IMR-90 (cell line): ENCODE measurements around the gene HOXC5. TPM values are rescaled to one million over a fixed set of nuclear protein-coding genes. Genes with fewer than 3 reads are reported as not detected.

Experiments used
- ATAC-seq: fragments of 200-7000 bp; cut with Tn5 transposase; 2 replicates; pipeline ENCODE4 v1.9.1; 2020; ENCODE audit warnings: low read depth, mild to moderate bottlenecking, moderate library complexity
- BruUV-seq: library from RNA; stranded (reverse); fragments of 400-500 nt; replicated peaks from 2 replicates; lab custom pipeline; 2021; lab: Mats Ljungman, UMichigan
- CTCF ChIA-PET: fragments of 300-600 bp; formaldehyde crosslinking; extraction: SDS; loops from one replicate; lab custom pipeline; 2021; ENCODE audit warnings: antibody characterized with exemption; lab: Yijun Ruan, JAX
- POLR2A ChIA-PET: fragments of 300-600 bp; sonication (Branson Sonifier 250); formaldehyde crosslinking; loops from one replicate; lab custom pipeline; 2022; ENCODE audit warnings: antibody characterized with exemption; ENCODE audit not compliant: unreplicated experiment; lab: Charles Lee
- DNase-seq: peaks from one replicate; pipeline ENCODE4 v3.0.0; 2013
- H2AFZ ChIP-seq: replicated peaks from 2 replicates; pipeline ENCODE3; 2013; ENCODE audit warnings: low read length, mild to moderate bottlenecking; ENCODE audit not compliant: poor library complexity
- H2AK5ac ChIP-seq: 2 replicates; pipeline ENCODE4 v1.6.1; 2013; ENCODE audit warnings: low read depth, low read length, inconsistent platforms
- H2AK9ac ChIP-seq: replicated peaks from 2 replicates; pipeline ENCODE3; 2013; ENCODE audit warnings: mild to moderate bottlenecking, low read depth, low read length, moderate library complexity; ENCODE audit not compliant: poor library complexity
- H2BK120ac ChIP-seq: 2 replicates; pipeline ENCODE4 v1.6.1; 2013; ENCODE audit warnings: low read depth, low read length, inconsistent platforms
- H2BK15ac ChIP-seq: 3 replicates; pipeline ENCODE4 v1.6.1; 2013; ENCODE audit warnings: low read depth, low read length, inconsistent platforms
- H2BK20ac ChIP-seq: 2 replicates; pipeline ENCODE4 v1.6.1; 2013; ENCODE audit warnings: low read depth, mild to moderate bottlenecking, inconsistent platforms, low read length, moderate library complexity
- H2BK5ac ChIP-seq: 2 replicates; pipeline ENCODE4 v1.6.1; 2013; ENCODE audit warnings: mild to moderate bottlenecking, low read depth, low read length, inconsistent platforms; ENCODE audit not compliant: poor library complexity, severe bottlenecking
- H3K14ac ChIP-seq: replicated peaks from 2 replicates; pipeline ENCODE4 v1.6.1; 2013; ENCODE audit warnings: low read depth, low read length, inconsistent platforms
- H3K18ac ChIP-seq: 2 replicates; pipeline ENCODE4 v1.6.1; 2013; ENCODE audit warnings: low read depth, low read length, control low read depth
- H3K23ac ChIP-seq: 2 replicates; pipeline ENCODE4 v1.6.1; 2013; ENCODE audit warnings: low read depth, low read length, inconsistent platforms
- H3K27ac ChIP-seq: 2 replicates; pipeline ENCODE4 v1.5.1; 2013; ENCODE audit warnings: mild to moderate bottlenecking, control low read depth, low read length; ENCODE audit not compliant: insufficient read depth
- H3K27me3 ChIP-seq: 2 replicates; pipeline ENCODE4 v1.6.1; 2013; ENCODE audit warnings: low read length; ENCODE audit not compliant: control insufficient read depth, insufficient read depth
- H3K36me3 ChIP-seq: 2 replicates; pipeline ENCODE4 v1.6.1; 2013; ENCODE audit warnings: low read length, mixed read lengths; ENCODE audit not compliant: control insufficient read depth, insufficient read depth
- H3K4ac ChIP-seq: 2 replicates; pipeline ENCODE4 v1.6.1; 2013; ENCODE audit warnings: low read depth, low read length, inconsistent platforms
- H3K4me1 ChIP-seq: 2 replicates; pipeline ENCODE4 v1.6.1; 2013; ENCODE audit warnings: low read length, mixed read lengths; ENCODE audit not compliant: control insufficient read depth, insufficient read depth
- H3K4me2 ChIP-seq: 2 replicates; pipeline ENCODE4 v1.6.1; 2013; ENCODE audit warnings: low read depth, mild to moderate bottlenecking, control low read depth, low read length, moderate library complexity
- H3K4me3 ChIP-seq: 2 replicates; pipeline ENCODE4 v1.5.1; 2013; ENCODE audit warnings: low read depth, mild to moderate bottlenecking, control low read depth, low read length, moderate library complexity; ENCODE audit not compliant: insufficient read depth
- H3K56ac ChIP-seq: 2 replicates; pipeline ENCODE4 v1.6.1; 2013; ENCODE audit warnings: low read length, inconsistent platforms; ENCODE audit not compliant: insufficient read depth; ENCODE audit errors: extremely low read depth
- H3K79me1 ChIP-seq, 2 experiments: 2 replicates each; pipeline ENCODE4 v1.6.1; 2013; ENCODE audit warnings: low read length in 2 of 2, inconsistent platforms in 1 of 2, low read depth in 1 of 2
- H3K9ac ChIP-seq: 2 replicates; pipeline ENCODE4 v1.6.1; 2013; ENCODE audit warnings: low read depth, low read length, control low read depth
- H3K9me1 ChIP-seq: 2 replicates; pipeline ENCODE4 v1.6.1; 2013; ENCODE audit warnings: low read length, inconsistent platforms; ENCODE audit not compliant: insufficient read depth
- H3K9me3 ChIP-seq: 2 replicates; pipeline ENCODE4 v1.6.1; 2013; ENCODE audit warnings: low read length; ENCODE audit not compliant: control insufficient read depth, insufficient read depth
- H4K20me1 ChIP-seq: 2 replicates; pipeline ENCODE4 v1.6.1; 2013; ENCODE audit warnings: low read length, inconsistent platforms; ENCODE audit not compliant: insufficient read depth
- H4K5ac ChIP-seq: 2 replicates; pipeline ENCODE4 v1.6.1; 2013; ENCODE audit warnings: mild to moderate bottlenecking, low read depth, low read length, control low read depth
- H4K8ac ChIP-seq, 2 experiments: 2 replicates each; pipeline ENCODE4 v1.6.1; 2013; ENCODE audit warnings: low read depth in 2 of 2, low read length in 2 of 2, control low read depth in 1 of 2, inconsistent platforms in 1 of 2
- H4K91ac ChIP-seq: 2 replicates; pipeline ENCODE4 v1.6.1; 2013; ENCODE audit warnings: low read depth, low read length, inconsistent platforms; ENCODE audit not compliant: insufficient read depth
- BHLHE40 ChIP-seq: fragments of 150-350 bp; IDR thresholded peaks from 2 replicates; pipeline ENCODE4 v1.6.1; 2016; ENCODE audit warnings: mild to moderate bottlenecking, low read depth, low read length
- CEBPB ChIP-seq: IDR thresholded peaks from 2 replicates; pipeline ENCODE4 v1.6.1; 2012; ENCODE audit warnings: low read depth, low read length, improper control_type of control experiment
- CHD1 ChIP-seq: IDR thresholded peaks from 2 replicates; pipeline ENCODE4 v1.6.1; 2012; ENCODE audit warnings: low read depth, low read length, improper control_type of control experiment
- FOS ChIP-seq: fragments of 150-350 bp; IDR thresholded peaks from 2 replicates; pipeline ENCODE4 v1.6.1; 2016; ENCODE audit warnings: low read depth, low read length
- MAFK ChIP-seq: IDR thresholded peaks from 2 replicates; pipeline ENCODE4 v1.6.1; 2012; ENCODE audit warnings: low read depth, low read length, improper control_type of control experiment
- MAZ ChIP-seq: IDR thresholded peaks from 2 replicates; pipeline ENCODE4 v1.6.1; 2012; ENCODE audit warnings: low read depth, mild to moderate bottlenecking, low read length, improper control_type of control experiment, moderate library complexity, borderline replicate concordance
- MXI1 ChIP-seq: IDR thresholded peaks from 2 replicates; pipeline ENCODE4 v1.6.1; 2012; ENCODE audit warnings: low read depth, mild to moderate bottlenecking, low read length, moderate library complexity, borderline replicate concordance
- NFE2L2 ChIP-seq: fragments of 150-350 bp; IDR thresholded peaks from 2 replicates; pipeline ENCODE4 v1.6.1; 2016; ENCODE audit warnings: low read depth, mild to moderate bottlenecking, low read length
- POLR2A ChIP-seq: IDR thresholded peaks from 2 replicates; pipeline ENCODE4 v1.6.1; 2012; ENCODE audit warnings: mild to moderate bottlenecking, low read depth, low read length
- RAD21 ChIP-seq: IDR thresholded peaks from 2 replicates; pipeline ENCODE4 v1.6.1; 2012; ENCODE audit warnings: low read length, improper control_type of control experiment
- RCOR1 ChIP-seq: IDR thresholded peaks from 2 replicates; pipeline ENCODE4 v1.6.1; 2012; ENCODE audit warnings: mild to moderate bottlenecking, low read length, improper control_type of control experiment; ENCODE audit not compliant: insufficient replicate concordance
- RFX5 ChIP-seq: IDR thresholded peaks from 2 replicates; pipeline ENCODE4 v1.8.0; 2012; ENCODE audit warnings: low read depth, mild to moderate bottlenecking, low read length, moderate library complexity
- SMC3 ChIP-seq: fragments of 150-350 bp; IDR thresholded peaks from 2 replicates; pipeline ENCODE4 v1.6.1; 2016; ENCODE audit warnings: low read depth, mild to moderate bottlenecking, antibody characterized with exemption, low read length, moderate library complexity
- WGBS, 2 experiments: methylation state at CpG; one replicate each; pipeline versions ENCODE4 v1.1.5 to v1.1.7; 2013; ENCODE audit warnings: missing lambda C conversion rate in 2 of 2; ENCODE audit not compliant: insufficient read length in 1 of 2; ENCODE audit errors: extremely low coverage in 2 of 2; 5-methylcytosine and 5-hydroxymethylcytosine counted together
- dilution Hi-C: fragments of 300-500 bp; cut with HindIII; formaldehyde crosslinking; loops from one replicate; pipeline ENCODE4 v1.14.3; 2018; ENCODE audit warnings: low sequenced_read_pairs; ENCODE audit not compliant: unreplicated experiment
- in situ Hi-C: fragments of 300-500 bp; cut with MboI; formaldehyde crosslinking; loops from 3 replicates; pipeline ENCODE4 v1.14.3; 2019; ENCODE audit warnings: low sequenced_read_pairs, inconsistent platforms, mixed read lengths
- intact Hi-C: fragments of 100-400 bp; cut with micrococcal nuclease; formaldehyde crosslinking; loops from 2 replicates; pipeline ENCODE4 v1.10.0; 2022
- polyA plus RNA-seq, 3 experiments: library from polyadenylated mRNA; depleted of rRNA; stranded (reverse); fragments of >200 nt; gene quantifications; 2 replicates each; pipeline ENCODE4 v1.2.3, GENCODE V29; 2012; ENCODE audit warnings: low replicate concordance in 1 of 3
- total RNA-seq: library from RNA; depleted of rRNA; stranded (reverse); fragments of >200 nt; gene quantifications from 2 replicates; pipeline ENCODE4 v1.2.3, GENCODE V29; 2012
- TF ChIP-seq, protein P1 (sequence below): fragments of 150-350 bp; IDR thresholded peaks from 2 replicates; pipeline ENCODE4 v1.6.1; 2016; ENCODE audit warnings: low read depth, mild to moderate bottlenecking, low read length, moderate library complexity, borderline replicate concordance
- TF ChIP-seq, protein P2 (sequence below): fragments of 150-350 bp; IDR thresholded peaks from 2 replicates; pipeline ENCODE4 v1.6.1; 2017; ENCODE audit warnings: mild to moderate bottlenecking, antibody characterized with exemption, low read length, low read depth
- TF ChIP-seq, protein P3 (sequence below): conservative IDR thresholded peaks from 2 replicates; pipeline ENCODE4 v1.5.1; 2012; ENCODE audit warnings: mild to moderate bottlenecking, low read depth, low read length, improper control_type of control experiment

Gene HOXC5
- total and polyA plus RNA-seq, 2 of the 4 experiments (the other 2 are of a cell fraction), result not detected

DNA sequence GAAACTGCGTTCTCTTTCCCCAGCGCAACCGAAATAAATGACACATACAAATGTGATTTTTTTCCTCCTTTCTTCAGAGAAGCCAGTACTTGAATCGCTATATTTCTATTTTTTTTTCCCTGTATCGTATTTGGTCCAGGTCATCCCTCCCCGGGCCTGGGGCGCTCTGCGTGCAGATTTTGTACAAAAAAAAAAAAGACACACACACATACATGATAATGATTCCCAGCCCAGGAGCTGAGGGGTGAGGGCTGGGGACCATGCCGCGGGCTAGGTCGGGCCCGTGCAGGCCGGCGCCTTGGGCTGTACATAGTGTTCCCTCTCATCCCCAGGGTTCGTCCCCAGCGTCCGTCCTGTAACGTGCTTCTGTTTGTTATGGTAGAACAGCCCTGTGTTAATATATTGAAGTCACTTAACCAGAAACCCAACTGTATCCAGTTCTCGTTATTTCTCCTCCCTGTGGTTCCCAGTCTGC is 29.9 kb upstream of the HOXC5 start:
- no peak overlapping the region for H2BK5ac ChIP-seq
- H2BK120ac ChIP-seq, result no peak overlapping the region
- no peak overlapping the region for H2BK15ac ChIP-seq
- H4K20me1 ChIP-seq, result no peaks in the 10 kb centered on the region
- no peak overlapping the region for H2AFZ ChIP-seq
- no peak overlapping the region for H4K91ac ChIP-seq
- intact Hi-C loops, result loop anchor here (10.0 kb wide), 1 partner anchor 298 kb away; no protein-coding TSS in a partner anchor
- no peak for ATAC-seq
- no peak for DNase-seq
- no peaks in the 10 kb centered on the region for H3K36me3 ChIP-seq
- peaks cover 96% of the 10 kb centered on the region for H3K27me3 ChIP-seq
- WGBS, 2 experiments, result no CpG with 5 or more reads among the region's 19 CpGs
- H2BK20ac ChIP-seq, result no peak overlapping the region
- no TSS peak for BruUV-seq
- H3K56ac ChIP-seq, result no peak overlapping the region
- H2AK5ac ChIP-seq, result no peak overlapping the region
- in situ Hi-C loops, result no loop called here
- no peak overlapping the region for H4K5ac ChIP-seq
- H2AK9ac ChIP-seq, result no peak overlapping the region
- TF ChIP-seq POLR2A, result no peak
- TF ChIP-seq CHD1, result no peak
- no peak for TF ChIP-seq NFE2L2
- TF ChIP-seq RCOR1, result no peak
- no peak for TF ChIP-seq BHLHE40
- TF ChIP-seq SMC3, result no peak
- TF ChIP-seq MAZ, result no peak
- no peak for TF ChIP-seq MAFK
- TF ChIP-seq RFX5, result no peak
- TF ChIP-seq, protein P1, sequence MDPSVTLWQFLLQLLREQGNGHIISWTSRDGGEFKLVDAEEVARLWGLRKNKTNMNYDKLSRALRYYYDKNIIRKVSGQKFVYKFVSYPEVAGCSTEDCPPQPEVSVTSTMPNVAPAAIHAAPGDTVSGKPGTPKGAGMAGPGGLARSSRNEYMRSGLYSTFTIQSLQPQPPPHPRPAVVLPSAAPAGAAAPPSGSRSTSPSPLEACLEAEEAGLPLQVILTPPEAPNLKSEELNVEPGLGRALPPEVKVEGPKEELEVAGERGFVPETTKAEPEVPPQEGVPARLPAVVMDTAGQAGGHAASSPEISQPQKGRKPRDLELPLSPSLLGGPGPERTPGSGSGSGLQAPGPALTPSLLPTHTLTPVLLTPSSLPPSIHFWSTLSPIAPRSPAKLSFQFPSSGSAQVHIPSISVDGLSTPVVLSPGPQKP, result no peak
- TF ChIP-seq, protein P2, sequence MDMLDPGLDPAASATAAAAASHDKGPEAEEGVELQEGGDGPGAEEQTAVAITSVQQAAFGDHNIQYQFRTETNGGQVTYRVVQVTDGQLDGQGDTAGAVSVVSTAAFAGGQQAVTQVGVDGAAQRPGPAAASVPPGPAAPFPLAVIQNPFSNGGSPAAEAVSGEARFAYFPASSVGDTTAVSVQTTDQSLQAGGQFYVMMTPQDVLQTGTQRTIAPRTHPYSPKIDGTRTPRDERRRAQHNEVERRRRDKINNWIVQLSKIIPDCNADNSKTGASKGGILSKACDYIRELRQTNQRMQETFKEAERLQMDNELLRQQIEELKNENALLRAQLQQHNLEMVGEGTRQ, result no peak
- TF ChIP-seq MXI1, result no peak
- TF ChIP-seq, protein P3, sequence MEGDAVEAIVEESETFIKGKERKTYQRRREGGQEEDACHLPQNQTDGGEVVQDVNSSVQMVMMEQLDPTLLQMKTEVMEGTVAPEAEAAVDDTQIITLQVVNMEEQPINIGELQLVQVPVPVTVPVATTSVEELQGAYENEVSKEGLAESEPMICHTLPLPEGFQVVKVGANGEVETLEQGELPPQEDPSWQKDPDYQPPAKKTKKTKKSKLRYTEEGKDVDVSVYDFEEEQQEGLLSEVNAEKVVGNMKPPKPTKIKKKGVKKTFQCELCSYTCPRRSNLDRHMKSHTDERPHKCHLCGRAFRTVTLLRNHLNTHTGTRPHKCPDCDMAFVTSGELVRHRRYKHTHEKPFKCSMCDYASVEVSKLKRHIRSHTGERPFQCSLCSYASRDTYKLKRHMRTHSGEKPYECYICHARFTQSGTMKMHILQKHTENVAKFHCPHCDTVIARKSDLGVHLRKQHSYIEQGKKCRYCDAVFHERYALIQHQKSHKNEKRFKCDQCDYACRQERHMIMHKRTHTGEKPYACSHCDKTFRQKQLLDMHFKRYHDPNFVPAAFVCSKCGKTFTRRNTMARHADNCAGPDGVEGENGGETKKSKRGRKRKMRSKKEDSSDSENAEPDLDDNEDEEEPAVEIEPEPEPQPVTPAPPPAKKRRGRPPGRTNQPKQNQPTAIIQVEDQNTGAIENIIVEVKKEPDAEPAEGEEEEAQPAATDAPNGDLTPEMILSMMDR, result no peak
- no peak for TF ChIP-seq RAD21
- no peak for TF ChIP-seq CEBPB
- TF ChIP-seq FOS, result no peak
- H3K4me1 ChIP-seq, result no peaks in the 10 kb centered on the region
- no peak overlapping the region for H3K4me2 ChIP-seq
- H3K9me3 ChIP-seq, result peaks cover 4% of the 10 kb centered on the region; the same call in 1 of the 2 replicates
- H3K9me1 ChIP-seq, result no peaks in the 10 kb centered on the region
- H3K4me3 ChIP-seq, result no peak overlapping the region
- ChIA-PET CTCF (no interaction called here), POLR2A (no interaction called here)
- dilution Hi-C loops, result no loop called here
- H3K9ac ChIP-seq, result no peak overlapping the region
- H4K8ac ChIP-seq, result no peak overlapping the region
- H3K27ac ChIP-seq, result no peak overlapping the region
- H3K14ac ChIP-seq, result no peak overlapping the region
- no peak overlapping the region for H3K23ac ChIP-seq
- H3K4ac ChIP-seq, result no peak overlapping the region
- no peak overlapping the region for H3K18ac ChIP-seq
- H3K79me1 ChIP-seq, result no peaks in the 10 kb centered on the region
